Fibroblast of mammary gland (primary cell): ENCODE measurements around the gene SETD5.
A peak's percentile ranks its signal among the peaks of the same experiment; 100 is the strongest.

Source experiments
- DNase-seq: peaks from one replicate; pipeline ENCODE4 v3.0.0-alpha.2; 2010; ENCODE audit warnings: low read depth
- H3K4me3 ChIP-seq: 2 replicates; pipeline ENCODE4 v1.5.1; 2011; ENCODE audit warnings: low read depth, mild to moderate bottlenecking, low read length, moderate library complexity; ENCODE audit not compliant: control insufficient read depth
- TF ChIP-seq, protein P1 (sequence below): conservative IDR thresholded peaks from 2 replicates; pipeline ENCODE4 v1.5.1; 2011; ENCODE audit warnings: low read depth, low read length, inconsistent platforms; ENCODE audit not compliant: control insufficient read depth, insufficient read depth

Gene SETD5

GRCh38 chr3:9384141-9384828, 13.1 kb upstream of the SETD5 start:
- TF ChIP-seq, protein P1, sequence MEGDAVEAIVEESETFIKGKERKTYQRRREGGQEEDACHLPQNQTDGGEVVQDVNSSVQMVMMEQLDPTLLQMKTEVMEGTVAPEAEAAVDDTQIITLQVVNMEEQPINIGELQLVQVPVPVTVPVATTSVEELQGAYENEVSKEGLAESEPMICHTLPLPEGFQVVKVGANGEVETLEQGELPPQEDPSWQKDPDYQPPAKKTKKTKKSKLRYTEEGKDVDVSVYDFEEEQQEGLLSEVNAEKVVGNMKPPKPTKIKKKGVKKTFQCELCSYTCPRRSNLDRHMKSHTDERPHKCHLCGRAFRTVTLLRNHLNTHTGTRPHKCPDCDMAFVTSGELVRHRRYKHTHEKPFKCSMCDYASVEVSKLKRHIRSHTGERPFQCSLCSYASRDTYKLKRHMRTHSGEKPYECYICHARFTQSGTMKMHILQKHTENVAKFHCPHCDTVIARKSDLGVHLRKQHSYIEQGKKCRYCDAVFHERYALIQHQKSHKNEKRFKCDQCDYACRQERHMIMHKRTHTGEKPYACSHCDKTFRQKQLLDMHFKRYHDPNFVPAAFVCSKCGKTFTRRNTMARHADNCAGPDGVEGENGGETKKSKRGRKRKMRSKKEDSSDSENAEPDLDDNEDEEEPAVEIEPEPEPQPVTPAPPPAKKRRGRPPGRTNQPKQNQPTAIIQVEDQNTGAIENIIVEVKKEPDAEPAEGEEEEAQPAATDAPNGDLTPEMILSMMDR = no peak
- no peak overlapping the region for H3K4me3 ChIP-seq
- peak; percentile 56 for DNase-seq

DNA sequence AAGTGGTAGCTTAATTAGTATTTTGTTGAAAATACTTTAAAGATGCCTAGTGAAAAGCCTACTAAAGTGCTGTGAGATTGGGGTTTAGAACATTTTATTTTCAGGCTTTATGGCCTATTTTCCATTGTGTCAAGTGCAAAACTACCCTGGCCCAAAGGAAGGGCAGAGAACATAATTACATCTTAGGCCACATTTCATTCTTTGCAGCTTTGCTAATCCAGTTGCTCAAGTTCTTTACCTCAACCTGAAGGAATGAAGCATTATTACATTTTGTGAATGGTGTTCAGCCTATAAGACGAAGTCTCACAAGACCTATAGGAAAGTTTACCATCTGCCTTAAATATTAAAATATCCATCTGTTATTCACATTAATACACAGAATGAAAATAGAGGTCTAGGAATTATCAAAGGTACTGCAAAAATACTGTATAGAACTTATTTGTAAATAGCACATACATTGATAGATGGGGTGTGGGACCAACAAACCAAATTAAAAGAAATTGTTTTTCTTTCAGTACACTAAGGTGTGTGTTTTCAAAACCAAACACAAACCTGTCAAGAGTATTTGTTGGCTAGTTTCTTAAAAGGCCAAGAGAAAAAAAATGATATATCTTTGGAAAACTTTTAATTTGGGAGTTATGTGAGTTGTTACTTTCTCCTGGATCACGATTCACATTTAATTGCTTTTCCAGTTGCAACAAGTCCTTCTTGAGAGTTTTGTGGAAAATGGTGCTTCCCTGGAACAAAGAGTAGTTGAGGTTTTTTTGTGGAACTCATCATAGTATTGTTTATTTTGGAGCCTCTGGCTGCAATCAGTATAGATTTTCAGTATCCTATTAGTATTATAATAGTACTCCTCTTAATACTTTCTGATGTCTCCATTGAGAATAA, 12.0 kb upstream of the SETD5 start:
- no peak overlapping the region for H3K4me3 ChIP-seq
- DNase-seq = no peak

GRCh38 chr3:9386078-9386459, 11.3 kb upstream of the SETD5 start:
- no peak for DNase-seq
- H3K4me3 ChIP-seq = no peak overlapping the region
- TF ChIP-seq, protein P1 = no peak

More for the DNA sequence above, 12.0 kb upstream of the SETD5 start:
- TF ChIP-seq, protein P1 = no peak

- TF ChIP-seq, protein P1 = no peak
- H3K4me3 ChIP-seq = no peak overlapping the region
- DNase-seq = no peak
These were observed 10.7 kb upstream of the SETD5 start for GRCh38 chr3:9386501-9387321.

DNA sequence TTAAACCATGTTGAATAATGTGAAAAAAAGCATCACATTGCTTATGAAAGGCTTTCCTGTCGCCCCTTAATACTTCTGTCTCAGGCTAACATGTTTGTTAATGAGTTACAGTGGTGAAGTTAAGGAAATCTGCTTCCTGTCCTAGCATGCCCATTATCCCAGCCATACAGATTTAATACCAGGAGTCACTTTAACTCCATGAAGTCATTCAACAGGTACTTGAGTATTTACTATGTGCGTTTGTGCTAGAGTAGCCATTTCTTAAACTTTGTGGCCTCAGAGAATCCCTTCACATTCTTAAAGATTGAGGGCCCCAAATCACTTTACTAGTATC, 10.1 kb upstream of the SETD5 start:
- H3K4me3 ChIP-seq = no peak overlapping the region
- no peak for DNase-seq
- TF ChIP-seq, protein P1 = no peak

DNA sequence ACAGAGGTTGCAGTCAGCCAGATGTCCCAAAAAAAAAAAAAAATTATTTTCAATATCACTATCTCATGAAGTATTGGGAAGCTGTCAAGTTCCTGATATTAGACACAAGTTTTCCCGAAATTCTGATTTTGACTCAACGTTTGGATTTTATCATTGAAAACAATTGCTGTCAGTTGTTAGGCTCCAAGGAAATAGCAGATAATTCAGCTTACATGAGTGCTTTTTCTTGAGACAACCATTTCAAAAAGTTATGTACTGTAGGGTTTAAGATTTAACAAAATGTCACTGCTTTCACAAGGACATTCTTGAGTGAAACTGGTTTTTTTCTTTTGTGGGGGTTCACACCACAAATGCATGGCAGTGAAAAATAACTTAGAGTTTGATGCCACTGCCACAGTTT, 9.3 kb upstream of the SETD5 start:
- TF ChIP-seq, protein P1 = no peak
- H3K4me3 ChIP-seq = no peak overlapping the region
- no peak for DNase-seq
